RWPE2 (cell line): ENCODE measurements around the gene OSBPL3.

ENCODE experiments used
- ATAC-seq: fragments of 200-7000 bp; cut with Tn5 transposase; 3 replicates; pipeline ENCODE4 v1.9.1; 2021; ENCODE audit warnings: low read depth
- DNase-seq: peaks from one replicate; pipeline ENCODE4 v3.0.0-alpha.2; 2020; ENCODE audit warnings: low spot score
- H3K27ac ChIP-seq: fragments of 450-650 bp; 2 replicates; pipeline ENCODE4 v1.5.1; 2017; ENCODE audit warnings: mild to moderate bottlenecking; ENCODE audit not compliant: poor library complexity, severe bottlenecking
- H3K27me3 ChIP-seq: fragments of 250-450 bp; sonication (Bioruptor Pico); 2 replicates; pipeline ENCODE4 v1.5.1; 2021; ENCODE audit warnings: mild to moderate bottlenecking, moderate library complexity; ENCODE audit not compliant: insufficient read depth, poor library complexity, severe bottlenecking
- H3K36me3 ChIP-seq: fragments of 250-450 bp; sonication (Bioruptor Pico); 2 replicates; pipeline ENCODE4 v1.5.1; 2020; ENCODE audit warnings: low read depth, mild to moderate bottlenecking, moderate library complexity
- H3K4me1 ChIP-seq: fragments of 250-450 bp; sonication (Bioruptor Pico); 2 replicates; pipeline ENCODE4 v1.5.1; 2021; ENCODE audit warnings: mild to moderate bottlenecking, moderate library complexity; ENCODE audit not compliant: insufficient read depth, poor library complexity, severe bottlenecking
- H3K4me3 ChIP-seq: fragments of 250-450 bp; sonication (Bioruptor Pico); 2 replicates; pipeline ENCODE4 v1.5.1; 2021; ENCODE audit warnings: mild to moderate bottlenecking, moderate library complexity; ENCODE audit not compliant: severe bottlenecking
- H3K9me3 ChIP-seq: fragments of 250-450 bp; sonication (Bioruptor Pico); 2 replicates; pipeline ENCODE4 v1.5.1; 2021; ENCODE audit warnings: mild to moderate bottlenecking, moderate library complexity; ENCODE audit not compliant: severe bottlenecking
- TF ChIP-seq, protein P1 (sequence below): fragments of 450-650 bp; IDR thresholded peaks from one replicate; pipeline ENCODE4 v1.5.1; 2017; ENCODE audit warnings: mild to moderate bottlenecking, moderate library complexity; ENCODE audit not compliant: poor library complexity, severe bottlenecking

The OSBPL3 gene

DNA sequence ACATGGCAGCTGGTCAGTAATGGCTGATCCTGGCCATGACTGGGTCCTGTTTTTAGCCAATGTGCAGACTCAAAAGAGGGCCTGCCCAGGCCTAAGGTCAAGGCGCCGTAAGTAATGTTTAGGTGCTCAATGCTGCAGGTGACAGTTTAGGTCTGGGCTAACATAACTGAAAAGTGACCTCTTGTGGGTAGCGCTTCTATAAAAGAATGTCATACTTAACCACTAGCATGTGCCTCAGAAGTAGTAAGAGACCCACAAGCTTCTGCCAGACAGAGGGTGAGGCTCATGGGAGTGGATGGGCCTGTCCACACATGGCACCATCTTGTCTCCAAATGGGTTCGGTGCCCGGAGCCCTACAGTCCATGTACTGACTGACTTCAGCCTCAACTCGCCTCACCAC is 132.2 kb downstream of the OSBPL3 start:
- Histone ChIP-seq H3K27me3 (no peaks in the 10 kb centered on the region), H3K4me3 (no peak overlapping the region), H3K4me1 (peaks cover 10% of the 10 kb centered on the region), H3K27ac (no peak overlapping the region), H3K36me3 (peaks cover 52% of the 10 kb centered on the region), H3K9me3 (no peaks in the 10 kb centered on the region)
- TF ChIP-seq, protein P1, sequence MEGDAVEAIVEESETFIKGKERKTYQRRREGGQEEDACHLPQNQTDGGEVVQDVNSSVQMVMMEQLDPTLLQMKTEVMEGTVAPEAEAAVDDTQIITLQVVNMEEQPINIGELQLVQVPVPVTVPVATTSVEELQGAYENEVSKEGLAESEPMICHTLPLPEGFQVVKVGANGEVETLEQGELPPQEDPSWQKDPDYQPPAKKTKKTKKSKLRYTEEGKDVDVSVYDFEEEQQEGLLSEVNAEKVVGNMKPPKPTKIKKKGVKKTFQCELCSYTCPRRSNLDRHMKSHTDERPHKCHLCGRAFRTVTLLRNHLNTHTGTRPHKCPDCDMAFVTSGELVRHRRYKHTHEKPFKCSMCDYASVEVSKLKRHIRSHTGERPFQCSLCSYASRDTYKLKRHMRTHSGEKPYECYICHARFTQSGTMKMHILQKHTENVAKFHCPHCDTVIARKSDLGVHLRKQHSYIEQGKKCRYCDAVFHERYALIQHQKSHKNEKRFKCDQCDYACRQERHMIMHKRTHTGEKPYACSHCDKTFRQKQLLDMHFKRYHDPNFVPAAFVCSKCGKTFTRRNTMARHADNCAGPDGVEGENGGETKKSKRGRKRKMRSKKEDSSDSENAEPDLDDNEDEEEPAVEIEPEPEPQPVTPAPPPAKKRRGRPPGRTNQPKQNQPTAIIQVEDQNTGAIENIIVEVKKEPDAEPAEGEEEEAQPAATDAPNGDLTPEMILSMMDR = no peak
- ATAC-seq (no peak), DNase-seq (no peak)

DNA sequence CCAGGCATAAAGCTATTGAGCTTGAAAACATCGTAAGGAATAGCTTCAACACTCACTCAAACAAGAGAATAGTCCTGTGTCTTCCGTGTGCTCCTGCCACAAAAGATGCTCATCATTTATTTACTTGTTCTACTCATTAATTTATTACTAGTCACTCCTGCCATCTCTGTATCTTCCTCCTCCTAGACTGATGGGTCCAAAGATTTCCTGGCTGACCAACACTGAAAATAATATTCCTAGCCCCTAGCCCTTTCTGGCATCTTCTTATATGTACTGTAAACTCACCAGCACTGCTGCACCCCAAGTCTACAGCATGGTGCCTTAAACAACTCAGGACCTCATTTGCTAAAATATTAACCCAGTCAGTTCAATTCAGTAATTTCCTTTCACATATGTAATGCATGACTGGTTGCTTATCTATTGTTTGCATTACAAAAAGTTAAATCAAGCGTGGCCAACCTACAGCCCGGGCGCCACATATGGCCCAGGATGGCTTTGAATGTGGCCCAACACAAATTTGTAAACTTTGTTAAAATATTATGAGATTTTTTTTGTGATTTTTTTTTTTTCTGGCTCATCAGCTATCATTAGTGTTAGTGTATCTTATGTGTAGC is 136.1 kb downstream of the OSBPL3 start:
- Histone ChIP-seq H3K27me3 (no peaks in the 10 kb centered on the region), H3K36me3 (peaks cover 44% of the 10 kb centered on the region), H3K9me3 (no peaks in the 10 kb centered on the region), H3K4me3 (no peak overlapping the region), H3K4me1 (peaks cover 5% of the 10 kb centered on the region), H3K27ac (no peak overlapping the region)
- DNase-seq (no peak), ATAC-seq (no peak)
- TF ChIP-seq, protein P1 = no peak

DNA sequence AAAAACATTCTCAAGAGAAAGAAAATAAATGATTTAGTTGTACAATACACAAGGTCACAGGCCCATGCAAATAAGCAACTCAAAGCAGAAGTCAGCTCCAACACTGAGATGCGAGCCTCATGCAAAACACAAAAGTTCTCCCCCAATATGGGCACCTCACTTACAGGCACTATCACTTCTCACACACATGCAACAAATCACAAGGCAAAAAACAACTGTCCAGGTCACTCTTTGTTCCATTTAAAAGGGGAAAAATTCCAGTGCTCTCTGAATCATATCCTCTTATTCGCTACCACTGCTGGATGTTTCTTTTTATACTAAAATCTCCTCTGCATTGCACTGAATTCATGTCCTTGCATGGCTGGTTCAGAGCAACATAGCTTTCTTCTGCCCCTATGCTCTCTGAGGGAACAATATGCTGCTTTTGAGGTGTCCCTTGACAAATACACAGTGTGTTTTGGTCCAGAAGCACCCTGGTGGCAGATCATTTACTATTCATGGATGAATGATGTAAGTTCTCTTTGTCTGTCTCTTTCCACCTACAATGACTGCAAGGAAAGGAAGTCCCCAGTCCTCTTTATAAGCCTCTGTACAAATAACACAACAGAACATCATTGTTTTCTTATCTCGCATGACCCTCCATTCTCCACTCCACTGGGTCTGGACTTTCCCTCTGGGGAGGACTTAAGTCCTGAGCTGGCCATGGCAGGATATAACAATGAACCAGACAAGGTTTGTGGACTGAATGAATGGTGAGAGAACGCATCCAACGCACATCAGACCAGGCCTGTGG is 137.3 kb downstream of the OSBPL3 start:
- H3K4me1 ChIP-seq = peaks cover 5% of the 10 kb centered on the region
- TF ChIP-seq, protein P1 = no peak
- no peaks in the 10 kb centered on the region for H3K27me3 ChIP-seq
- H3K27ac ChIP-seq = no peak overlapping the region
- no peaks in the 10 kb centered on the region for H3K9me3 ChIP-seq
- ATAC-seq (no peak), DNase-seq (no peak)
- no peak overlapping the region for H3K4me3 ChIP-seq
- peaks cover 47% of the 10 kb centered on the region for H3K36me3 ChIP-seq

DNA sequence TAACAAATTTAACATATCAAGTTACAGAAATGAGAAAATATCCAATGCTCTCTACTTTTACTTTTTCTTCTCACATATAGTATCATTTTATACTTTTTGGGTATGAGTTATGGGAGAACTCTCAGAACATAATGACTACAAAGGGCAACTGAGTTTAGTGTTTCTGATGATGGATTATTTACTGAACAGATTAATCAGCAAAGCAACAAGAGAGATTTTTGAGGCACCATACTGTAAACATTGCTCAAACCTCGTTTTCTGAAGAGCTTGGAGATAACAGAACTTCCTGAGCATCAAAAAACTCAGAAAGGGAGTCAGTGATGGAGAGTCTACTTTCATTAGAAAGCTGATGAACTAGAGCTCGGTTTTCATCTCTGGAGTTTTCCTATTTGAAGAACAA is 137.9 kb downstream of the OSBPL3 start:
- no peak for ATAC-seq
- Histone ChIP-seq H3K4me3 (no peak overlapping the region), H3K36me3 (peaks cover 43% of the 10 kb centered on the region), H3K27ac (no peak overlapping the region), H3K27me3 (no peaks in the 10 kb centered on the region), H3K4me1 (peaks cover 5% of the 10 kb centered on the region), H3K9me3 (no peaks in the 10 kb centered on the region)
- TF ChIP-seq, protein P1 = no peak
- DNase-seq = no peak

DNA sequence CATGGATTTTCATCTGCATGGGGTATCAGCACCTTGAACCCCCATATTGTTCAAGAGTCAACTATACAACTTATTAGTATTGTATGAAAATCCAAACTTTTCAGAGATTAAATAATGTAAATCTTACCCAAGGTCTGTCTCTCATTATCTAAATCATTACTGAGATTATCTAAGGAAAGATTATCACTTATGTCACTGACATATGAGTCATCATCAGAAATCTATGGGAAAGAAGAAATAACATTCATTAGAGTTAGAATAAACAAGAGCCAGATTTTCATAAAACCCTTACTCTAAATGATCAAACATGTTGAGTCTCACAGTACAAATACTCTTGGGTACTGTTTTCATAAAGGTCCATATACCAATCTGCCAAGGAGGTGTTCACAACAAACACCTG is 139.4 kb downstream of the OSBPL3 start:
- peaks cover 43% of the 10 kb centered on the region for H3K36me3 ChIP-seq
- DNase-seq = no peak
- TF ChIP-seq, protein P1 = no peak
- ATAC-seq = no peak
- H3K4me1 ChIP-seq = peaks cover 5% of the 10 kb centered on the region
- no peak overlapping the region for H3K27ac ChIP-seq
- no peak overlapping the region for H3K4me3 ChIP-seq
- no peaks in the 10 kb centered on the region for H3K9me3 ChIP-seq
- no peaks in the 10 kb centered on the region for H3K27me3 ChIP-seq
